A549 (cell line): Measurements from ENCODE around the gene GAREM1.

Experiments used
- CBX8 ChIP-seq: fragments of 200-600 bp; sonication (generic); IDR thresholded peaks from 2 replicates; pipeline ENCODE4 v1.6.1; 2016
- MAFK ChIP-seq: fragments of 450-650 bp; IDR thresholded peaks from 2 replicates; pipeline ENCODE4 v1.6.1; 2014; ENCODE audit not compliant: partially characterized antibody
- REST ChIP-seq: fragments of 200-600 bp; sonication (generic); IDR thresholded peaks from 2 replicates; pipeline ENCODE4 v1.6.1; 2016; ENCODE audit warnings: antibody characterized with exemption, mild to moderate bottlenecking, moderate library complexity
- TF ChIP-seq, protein P1 (sequence below): fragments of >200 bp; sonication (Bioruptor Twin); formaldehyde crosslinking; IDR thresholded peaks from 3 replicates; pipeline ENCODE4 v1.5.1; 2016

- TF ChIP-seq, protein P1, sequence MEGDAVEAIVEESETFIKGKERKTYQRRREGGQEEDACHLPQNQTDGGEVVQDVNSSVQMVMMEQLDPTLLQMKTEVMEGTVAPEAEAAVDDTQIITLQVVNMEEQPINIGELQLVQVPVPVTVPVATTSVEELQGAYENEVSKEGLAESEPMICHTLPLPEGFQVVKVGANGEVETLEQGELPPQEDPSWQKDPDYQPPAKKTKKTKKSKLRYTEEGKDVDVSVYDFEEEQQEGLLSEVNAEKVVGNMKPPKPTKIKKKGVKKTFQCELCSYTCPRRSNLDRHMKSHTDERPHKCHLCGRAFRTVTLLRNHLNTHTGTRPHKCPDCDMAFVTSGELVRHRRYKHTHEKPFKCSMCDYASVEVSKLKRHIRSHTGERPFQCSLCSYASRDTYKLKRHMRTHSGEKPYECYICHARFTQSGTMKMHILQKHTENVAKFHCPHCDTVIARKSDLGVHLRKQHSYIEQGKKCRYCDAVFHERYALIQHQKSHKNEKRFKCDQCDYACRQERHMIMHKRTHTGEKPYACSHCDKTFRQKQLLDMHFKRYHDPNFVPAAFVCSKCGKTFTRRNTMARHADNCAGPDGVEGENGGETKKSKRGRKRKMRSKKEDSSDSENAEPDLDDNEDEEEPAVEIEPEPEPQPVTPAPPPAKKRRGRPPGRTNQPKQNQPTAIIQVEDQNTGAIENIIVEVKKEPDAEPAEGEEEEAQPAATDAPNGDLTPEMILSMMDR = no peak
- TF ChIP-seq CBX8 (no peak), REST (no peak), MAFK (no peak)
Observed at GRCh38 chr18:32318581-32318980, 152.1 kb downstream of the GAREM1 start.
